ENCODE measurements around the gene ATP6V0A1. TPM values are rescaled to one million over a fixed set of nuclear protein-coding genes. Genes with fewer than 3 reads are reported as not detected.

ATP6V0A1 gene
- total RNA-seq, 3 donors from 2014 or later, result 53.1 to 74.5 (median 60.0) TPM

DNA sequence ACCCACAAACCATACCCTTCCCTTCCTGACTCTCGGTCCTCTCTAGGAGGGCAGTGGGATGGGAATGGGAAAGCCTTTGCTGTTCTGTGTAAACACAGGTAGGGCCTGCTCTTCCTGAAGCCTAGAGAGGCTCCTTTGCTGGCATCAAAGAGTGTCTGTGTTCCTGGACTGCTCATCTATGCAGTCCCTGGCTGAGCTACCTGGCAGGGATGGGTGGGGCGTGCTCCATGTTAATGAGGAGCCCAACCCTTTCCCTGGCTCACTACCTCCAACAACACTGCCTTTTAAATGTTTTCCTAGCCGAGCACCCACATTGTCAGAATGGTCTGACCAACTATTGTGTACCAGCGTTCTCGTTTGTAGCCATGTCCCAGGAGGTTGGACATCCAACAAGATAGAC lies 50.7 kb downstream of the ATP6V0A1 start:
- intact Hi-C loops (cut with DNase I; ENCODE audit: low total_unique reads), result no loop called here
- Histone ChIP-seq H3K4me1 (no peaks in the 10 kb centered on the region), H3K4me3 (no peak overlapping the region), H3K27ac (peak overlapping the region; percentile 14 to 62), H3K9me3 (no peaks in the 10 kb centered on the region), H3K36me3 (no peaks in the 10 kb centered on the region), H3K27me3 (no peaks in the 10 kb centered on the region)
- DNase-seq (ENCODE audit: low spot score in 2 of 2), result no peak
- TF ChIP-seq POLR2A (IDR thresholded peaks at IDR 0.05) (no peak), POLR2AphosphoS5 (IDR thresholded peaks at IDR 0.05) (no peak), CTCF (IDR thresholded peaks at IDR 0.05) (no peak)

- no peaks in the 10 kb centered on the region for H3K4me1 ChIP-seq
- no peak for DNase-seq (ENCODE audit: low spot score in 2 of 2)
- intact Hi-C loops (cut with DNase I; ENCODE audit: low total_unique reads), result no loop called here
- H3K36me3 ChIP-seq, result no peaks in the 10 kb centered on the region
- no peaks in the 10 kb centered on the region for H3K9me3 ChIP-seq
- no peak for TF ChIP-seq POLR2A (IDR thresholded peaks at IDR 0.05)
- no peak for TF ChIP-seq CTCF (IDR thresholded peaks at IDR 0.05)
- TF ChIP-seq POLR2AphosphoS5 (IDR thresholded peaks at IDR 0.05), result no peak
- no peaks in the 10 kb centered on the region for H3K27me3 ChIP-seq
- peak overlapping the region; percentile 14 to 62 for H3K27ac ChIP-seq
- H3K4me3 ChIP-seq, result no peak overlapping the region
Measured at GRCh38 chr17:42509841-42510240, 51.2 kb downstream of the ATP6V0A1 start.

DNA sequence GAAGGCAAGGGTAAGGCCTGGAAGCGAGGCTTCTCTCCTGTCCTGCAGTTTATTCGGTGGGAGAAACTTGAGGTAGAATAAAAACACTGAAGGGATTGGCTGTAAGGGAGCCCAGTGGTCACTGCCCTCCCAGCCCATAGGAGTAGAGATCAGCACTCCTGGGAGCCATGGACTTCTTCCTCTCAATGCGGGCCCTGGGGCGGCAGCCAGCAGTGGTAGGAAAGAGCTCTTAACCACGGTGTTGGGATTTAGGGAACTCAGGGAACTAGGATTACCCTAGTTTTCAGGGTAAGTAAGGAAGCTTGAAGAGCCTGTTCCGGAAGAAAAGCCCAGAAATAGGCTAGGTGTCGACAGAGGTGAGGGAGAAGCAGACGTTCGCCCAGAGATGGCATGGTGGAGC lies 53.6 kb downstream of the ATP6V0A1 start:
- peak overlapping the region; percentile 78 to 88 for H3K27ac ChIP-seq
- H3K36me3 ChIP-seq, result no peaks in the 10 kb centered on the region
- H3K27me3 ChIP-seq, result no peaks in the 10 kb centered on the region
- peaks cover 0 to under 1% of the 10 kb centered on the region in 2 donors for H3K4me1 ChIP-seq
- no peak for TF ChIP-seq POLR2A (IDR thresholded peaks at IDR 0.05)
- no peak for TF ChIP-seq CTCF (IDR thresholded peaks at IDR 0.05)
- TF ChIP-seq POLR2AphosphoS5 (IDR thresholded peaks at IDR 0.05), result no peak
- no peak overlapping the region for H3K4me3 ChIP-seq
- no peak for DNase-seq (ENCODE audit: low spot score in 2 of 2)
- intact Hi-C loops (cut with DNase I; ENCODE audit: low total_unique reads), result no loop called here
- no peaks in the 10 kb centered on the region for H3K9me3 ChIP-seq

DNA sequence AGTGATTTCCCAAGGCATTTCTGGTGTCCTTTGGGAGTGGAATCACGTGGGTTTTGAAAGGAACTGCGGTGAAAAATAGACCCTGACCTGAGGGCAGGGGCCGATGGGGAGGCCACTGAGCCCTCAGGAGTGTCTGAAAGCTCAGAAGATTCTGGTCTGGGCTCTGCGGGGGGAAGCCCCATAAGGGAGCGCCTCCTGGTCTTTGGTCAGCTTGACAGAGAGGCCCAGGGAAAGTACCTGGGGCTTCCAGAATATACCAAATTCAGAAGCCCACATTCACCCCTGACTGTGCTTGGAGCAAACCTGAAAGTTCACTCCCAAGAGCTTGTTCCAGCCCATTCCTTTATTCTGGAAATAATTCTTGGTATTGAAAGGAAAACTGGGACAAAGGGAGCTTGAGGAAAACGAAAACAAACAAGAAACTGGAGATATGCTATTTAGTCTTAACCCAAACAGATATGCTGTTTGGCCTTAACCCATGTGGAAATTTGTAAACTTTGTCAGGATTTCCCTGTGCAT lies 54.1 kb downstream of the ATP6V0A1 start:
- Histone ChIP-seq H3K9me3 (no peaks in the 10 kb centered on the region), H3K4me3 (no peak overlapping the region), H3K27me3 (no peaks in the 10 kb centered on the region), H3K27ac (peak overlapping the region; percentile 78 to 88), H3K36me3 (no peaks in the 10 kb centered on the region), H3K4me1 (peaks cover under 1 to 5% of the 10 kb centered on the region in 2 donors)
- DNase-seq (ENCODE audit: low spot score in 2 of 2), result no peak
- intact Hi-C loops (cut with DNase I; ENCODE audit: low total_unique reads), result no loop called here
- no peak for TF ChIP-seq POLR2A (IDR thresholded peaks at IDR 0.05)

DNA sequence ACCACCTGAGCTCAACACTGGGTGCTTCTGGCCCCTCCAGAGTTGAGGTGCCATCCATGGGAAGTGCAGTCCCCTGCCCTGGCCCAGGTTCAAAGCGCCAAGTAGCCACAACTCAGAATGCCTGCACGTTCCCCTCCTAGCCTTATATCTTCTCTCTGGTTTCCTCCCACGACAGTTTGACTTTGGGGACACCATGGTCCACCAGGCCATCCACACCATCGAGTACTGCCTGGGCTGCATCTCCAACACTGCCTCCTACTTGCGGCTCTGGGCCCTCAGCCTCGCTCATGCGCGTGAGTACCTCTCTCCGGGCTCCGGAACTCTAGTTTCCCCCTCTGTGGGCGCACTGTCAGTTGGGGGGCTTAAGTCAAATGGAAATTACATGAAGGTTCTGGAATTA lies 55.0 kb downstream of the ATP6V0A1 start:
- peak overlapping the region; percentile 78 to 88 for H3K27ac ChIP-seq
- H3K36me3 ChIP-seq, result no peaks in the 10 kb centered on the region
- TF ChIP-seq POLR2AphosphoS5 (IDR thresholded peaks at IDR 0.05) (no peak), POLR2A (IDR thresholded peaks at IDR 0.05) (no peak)
- no peaks in the 10 kb centered on the region for H3K27me3 ChIP-seq
- H3K4me3 ChIP-seq, result no peak overlapping the region
- intact Hi-C loops (cut with DNase I; ENCODE audit: low total_unique reads), result no loop called here
- H3K4me1 ChIP-seq, result peaks cover 10 to 12% of the 10 kb centered on the region in 2 donors
- no peaks in the 10 kb centered on the region for H3K9me3 ChIP-seq
- no peak for DNase-seq (ENCODE audit: low spot score in 2 of 2)

- intact Hi-C loops (cut with DNase I; ENCODE audit: low total_unique reads), result no loop called here
- peaks cover 16 to 18% of the 10 kb centered on the region in 2 donors for H3K4me1 ChIP-seq
- DNase-seq (ENCODE audit: low spot score in 2 of 2), result no peak
- H3K36me3 ChIP-seq, result no peaks in the 10 kb centered on the region
- no peaks in the 10 kb centered on the region for H3K9me3 ChIP-seq
- no peak overlapping the region for H3K4me3 ChIP-seq
- H3K27me3 ChIP-seq, result no peaks in the 10 kb centered on the region
- TF ChIP-seq POLR2A (IDR thresholded peaks at IDR 0.05), result no peak
- no peak for TF ChIP-seq CTCF (IDR thresholded peaks at IDR 0.05)
- peak overlapping the region; percentile 78 to 88 for H3K27ac ChIP-seq
Measured at GRCh38 chr17:42514279-42514678, 55.6 kb downstream of the ATP6V0A1 start.
